ENCODE measurements around the gene PBX1. TPM values are rescaled to one million over a fixed set of nuclear protein-coding genes. Genes with fewer than 3 reads are reported as not detected.

PBX1 gene
- total and polyA plus RNA-seq, 2 experiments from 2014 or later: 14.8 to 61.6 TPM

DNA sequence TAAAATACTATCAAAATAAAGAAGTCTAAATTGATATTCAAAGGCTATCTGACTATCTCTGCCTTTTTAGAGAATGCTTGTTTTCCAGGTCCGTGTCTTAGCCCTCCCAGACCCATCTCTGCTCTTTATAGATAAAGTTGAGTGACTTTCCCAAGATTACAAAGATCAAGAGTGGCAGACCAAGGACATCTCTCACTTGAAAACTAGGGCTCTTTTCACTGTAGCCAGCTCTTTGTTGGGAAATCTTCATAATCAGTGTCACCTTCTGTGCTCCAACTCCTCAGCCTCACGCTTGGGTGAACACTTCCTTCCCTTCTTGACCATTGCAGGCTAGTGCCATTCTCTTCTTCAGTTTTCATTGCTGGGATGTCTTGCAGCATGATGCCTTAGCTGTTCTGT, 211.1 kb downstream of the PBX1 start:
- DNase-seq (ENCODE audit: low spot score): no peak

DNA sequence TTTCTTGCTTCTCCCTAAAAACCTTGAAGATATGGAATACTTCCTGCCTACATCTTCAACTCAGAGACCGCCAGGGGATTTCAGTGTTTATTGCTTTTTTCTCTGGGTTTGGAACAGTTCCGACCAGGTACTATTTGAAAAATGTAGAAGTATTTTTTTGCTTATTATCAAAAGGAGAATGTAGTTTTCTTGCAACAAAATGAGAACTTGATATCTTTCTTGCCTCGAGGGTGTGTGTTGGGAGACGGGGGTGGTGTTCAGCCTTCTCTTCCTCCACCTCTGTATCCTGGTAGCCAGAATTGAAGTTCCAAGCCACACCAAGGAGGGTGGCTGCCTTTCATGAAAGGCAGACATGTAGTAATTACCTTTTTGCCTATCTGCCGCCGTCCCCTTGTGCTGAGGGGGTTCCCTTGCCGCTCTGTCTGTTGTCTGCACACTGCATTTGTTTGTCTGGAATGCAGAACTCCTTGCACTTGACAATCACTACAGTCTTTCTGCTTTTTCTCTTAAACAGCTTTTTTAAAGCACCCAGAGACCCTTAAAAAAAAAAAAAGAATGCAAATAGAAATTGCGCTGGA, 212.1 kb downstream of the PBX1 start:
- peaks cover 68% of the 10 kb centered on the region for H3K4me1 ChIP-seq (ENCODE audit: insufficient read depth)
- H3K27me3 ChIP-seq: no peaks in the 10 kb centered on the region
- H3K36me3 ChIP-seq (replicated peaks; ENCODE audit: insufficient read depth, low read depth): no peaks in the 10 kb centered on the region
- peaks cover 31% of the 10 kb centered on the region for H3K79me2 ChIP-seq
- H2AFZ ChIP-seq: no peak overlapping the region
- H3K27ac ChIP-seq: peak overlapping the region; percentile 93
- DNase-seq (ENCODE audit: low spot score): no peak
- H3K4me3 ChIP-seq: no peak overlapping the region
- no peaks in the 10 kb centered on the region for H4K20me1 ChIP-seq (ENCODE audit: insufficient read depth, poor library complexity, severe bottlenecking)
- H3K4me2 ChIP-seq: peak overlapping the region; percentile 55
- no peak for TF ChIP-seq EZH2 (IDR thresholded peaks at IDR 0.05; ENCODE audit: borderline replicate concordance)
- no peak for TF ChIP-seq EZH2phosphoT487 (IDR thresholded peaks at IDR 0.05; ENCODE audit: low read depth, severe bottlenecking, unreplicated experiment)
- TF ChIP-seq, protein P1, sequence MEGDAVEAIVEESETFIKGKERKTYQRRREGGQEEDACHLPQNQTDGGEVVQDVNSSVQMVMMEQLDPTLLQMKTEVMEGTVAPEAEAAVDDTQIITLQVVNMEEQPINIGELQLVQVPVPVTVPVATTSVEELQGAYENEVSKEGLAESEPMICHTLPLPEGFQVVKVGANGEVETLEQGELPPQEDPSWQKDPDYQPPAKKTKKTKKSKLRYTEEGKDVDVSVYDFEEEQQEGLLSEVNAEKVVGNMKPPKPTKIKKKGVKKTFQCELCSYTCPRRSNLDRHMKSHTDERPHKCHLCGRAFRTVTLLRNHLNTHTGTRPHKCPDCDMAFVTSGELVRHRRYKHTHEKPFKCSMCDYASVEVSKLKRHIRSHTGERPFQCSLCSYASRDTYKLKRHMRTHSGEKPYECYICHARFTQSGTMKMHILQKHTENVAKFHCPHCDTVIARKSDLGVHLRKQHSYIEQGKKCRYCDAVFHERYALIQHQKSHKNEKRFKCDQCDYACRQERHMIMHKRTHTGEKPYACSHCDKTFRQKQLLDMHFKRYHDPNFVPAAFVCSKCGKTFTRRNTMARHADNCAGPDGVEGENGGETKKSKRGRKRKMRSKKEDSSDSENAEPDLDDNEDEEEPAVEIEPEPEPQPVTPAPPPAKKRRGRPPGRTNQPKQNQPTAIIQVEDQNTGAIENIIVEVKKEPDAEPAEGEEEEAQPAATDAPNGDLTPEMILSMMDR (IDR thresholded peaks at IDR 0.05; ENCODE audit: poor library complexity): no peak
- no peaks in the 10 kb centered on the region for H3K9me2 ChIP-seq (replicated peaks; ENCODE audit: insufficient read depth)
- no peaks in the 10 kb centered on the region for H3K9me3 ChIP-seq (ENCODE audit: low read depth)
- 30% methylated on average over 8 of the region's 8 CpGs for WGBS (ENCODE audit: low lambda C conversion rate, missing lambda C conversion rate)

More for the DNA sequence above, 211.1 kb downstream of the PBX1 start:
- TF ChIP-seq, protein P1 (IDR thresholded peaks at IDR 0.05; ENCODE audit: poor library complexity): no peak
- TF ChIP-seq EZH2 (IDR thresholded peaks at IDR 0.05; ENCODE audit: borderline replicate concordance): no peak
- TF ChIP-seq EZH2phosphoT487 (IDR thresholded peaks at IDR 0.05; ENCODE audit: low read depth, severe bottlenecking, unreplicated experiment): no peak
- H3K79me2 ChIP-seq: peaks cover 21% of the 10 kb centered on the region
- H4K20me1 ChIP-seq (ENCODE audit: insufficient read depth, poor library complexity, severe bottlenecking): no peaks in the 10 kb centered on the region
- 79% methylated on average over 2 of the region's 2 CpGs for WGBS (ENCODE audit: low lambda C conversion rate, missing lambda C conversion rate)
- no peak overlapping the region for H2AFZ ChIP-seq
- H3K9me3 ChIP-seq (ENCODE audit: low read depth): no peaks in the 10 kb centered on the region
- H3K36me3 ChIP-seq (replicated peaks; ENCODE audit: insufficient read depth, low read depth): no peaks in the 10 kb centered on the region
- H3K27me3 ChIP-seq: no peaks in the 10 kb centered on the region
- no peak overlapping the region for H3K4me3 ChIP-seq
- peaks cover 63% of the 10 kb centered on the region for H3K4me1 ChIP-seq (ENCODE audit: insufficient read depth)
- H3K27ac ChIP-seq: peak overlapping the region; percentile 93
- H3K9me2 ChIP-seq (replicated peaks; ENCODE audit: insufficient read depth): no peaks in the 10 kb centered on the region
- H3K4me2 ChIP-seq: peak overlapping the region; percentile 55

DNA sequence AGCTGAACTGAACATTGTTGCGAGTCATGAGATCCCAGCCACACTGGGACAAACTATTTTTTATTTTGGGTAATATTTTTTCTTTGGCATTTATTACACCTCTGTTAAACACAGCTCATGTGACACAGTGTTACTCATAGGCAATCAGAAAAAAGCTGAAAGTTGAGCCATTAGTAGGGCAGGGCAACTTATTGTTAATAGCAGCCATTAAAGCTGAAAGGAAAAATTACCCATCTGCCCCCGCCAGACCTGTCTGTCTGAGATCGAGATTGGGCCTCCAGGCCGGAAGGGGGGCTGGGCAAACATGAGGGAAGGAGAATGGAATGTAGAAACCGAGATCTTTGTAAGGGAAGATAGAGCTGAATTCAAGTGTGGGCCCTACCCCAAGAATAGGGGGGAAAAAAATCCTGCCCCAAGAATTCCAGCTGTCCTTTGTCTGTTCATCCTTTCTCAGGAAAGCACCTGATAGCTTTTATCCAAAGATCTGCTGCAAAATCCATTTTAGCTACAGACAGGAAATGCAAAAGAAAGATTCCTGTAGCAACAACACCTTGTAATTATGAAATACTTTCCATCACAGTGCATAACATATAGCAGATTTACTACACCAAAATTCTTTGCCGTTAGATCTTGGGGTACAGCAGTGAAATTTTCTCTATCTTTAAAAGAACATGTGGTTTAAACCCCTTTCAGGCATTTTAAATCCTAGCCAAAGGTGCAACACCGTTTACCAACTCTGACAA, 212.8 kb downstream of the PBX1 start:
- H3K4me3 ChIP-seq: no peak overlapping the region
- H3K9me2 ChIP-seq (replicated peaks; ENCODE audit: insufficient read depth): no peaks in the 10 kb centered on the region
- peak overlapping the region; percentile 93 for H3K27ac ChIP-seq
- no peaks in the 10 kb centered on the region for H3K27me3 ChIP-seq
- no peaks in the 10 kb centered on the region for H3K9me3 ChIP-seq (ENCODE audit: low read depth)
- WGBS (ENCODE audit: low lambda C conversion rate, missing lambda C conversion rate): 24% methylated on average over 7 of the region's 7 CpGs
- peak overlapping the region; percentile 55 for H3K4me2 ChIP-seq
- H3K79me2 ChIP-seq: peaks cover 29% of the 10 kb centered on the region
- TF ChIP-seq, protein P1 (IDR thresholded peaks at IDR 0.05; ENCODE audit: poor library complexity): no peak
- TF ChIP-seq EZH2 (IDR thresholded peaks at IDR 0.05; ENCODE audit: borderline replicate concordance): no peak
- no peak for TF ChIP-seq EZH2phosphoT487 (IDR thresholded peaks at IDR 0.05; ENCODE audit: low read depth, severe bottlenecking, unreplicated experiment)
- H4K20me1 ChIP-seq (ENCODE audit: insufficient read depth, poor library complexity, severe bottlenecking): no peaks in the 10 kb centered on the region
- H3K4me1 ChIP-seq (ENCODE audit: insufficient read depth): peaks cover 68% of the 10 kb centered on the region
- no peaks in the 10 kb centered on the region for H3K36me3 ChIP-seq (replicated peaks; ENCODE audit: insufficient read depth, low read depth)
- DNase-seq (ENCODE audit: low spot score): peak; percentile 86
- no peak overlapping the region for H2AFZ ChIP-seq
